Mesenchymal stem cell (in vitro differentiated cells and primary cell): ENCODE data around the gene NUTM2B.
"Not testable (repeated sequence)": the region's sequence is repeated elsewhere in the genome, so short reads cannot be mapped to it uniquely, and the experiment has no call there.

Experiments used
- DNase-seq: peaks from one replicate; pipeline ENCODE4 v3.0.0-alpha.2; 2013
- H2AFZ ChIP-seq: one replicate; pipeline ENCODE4 v1.6.1; 2013; ENCODE audit warnings: low read depth, mild to moderate bottlenecking, control low read depth, inconsistent platforms, low read length, moderate library complexity
- H2AK5ac ChIP-seq: 2 replicates; pipeline ENCODE4 v1.6.1; 2013; ENCODE audit warnings: low read length, moderate library complexity, mild to moderate bottlenecking, inconsistent platforms; ENCODE audit not compliant: severe bottlenecking
- H2BK120ac ChIP-seq: one replicate; pipeline ENCODE4 v1.6.1; 2013; ENCODE audit warnings: low read depth, mild to moderate bottlenecking, inconsistent platforms, low read length, moderate library complexity
- H2BK12ac ChIP-seq, 2 experiments: one replicate each; pipeline ENCODE4 v1.6.1; 2013; ENCODE audit warnings: inconsistent platforms in 2 of 2, low read length in 2 of 2, mild to moderate bottlenecking in 2 of 2, moderate library complexity in 2 of 2, control low read depth in 1 of 2
- H2BK15ac ChIP-seq: one replicate; pipeline ENCODE4 v1.6.1; 2013; ENCODE audit warnings: mild to moderate bottlenecking, low read depth, inconsistent platforms; ENCODE audit not compliant: poor library complexity, severe bottlenecking
- H2BK5ac ChIP-seq: 2 replicates; pipeline ENCODE4 v1.6.1; 2013; ENCODE audit warnings: low read depth, mild to moderate bottlenecking, low read length, control low read depth, inconsistent platforms; ENCODE audit not compliant: poor library complexity, severe bottlenecking
- H3K14ac ChIP-seq, 2 experiments: one replicate each; pipeline ENCODE4 v1.6.1; 2013; ENCODE audit warnings: inconsistent platforms in 2 of 2, low read length in 2 of 2, control low read depth in 1 of 2, mild to moderate bottlenecking in 1 of 2, moderate library complexity in 1 of 2
- H3K18ac ChIP-seq, 2 experiments: one replicate each; pipeline ENCODE4 v1.6.1; 2013; ENCODE audit warnings: inconsistent platforms in 2 of 2, low read length in 2 of 2, control low read depth in 1 of 2, low read depth in 1 of 2, mild to moderate bottlenecking in 1 of 2
- H3K23ac ChIP-seq, 2 experiments: one replicate each; pipeline ENCODE4 v1.6.1; 2013; ENCODE audit warnings: inconsistent platforms in 2 of 2, low read length in 2 of 2, mild to moderate bottlenecking in 2 of 2, moderate library complexity in 2 of 2, control low read depth in 1 of 2
- H3K27ac ChIP-seq: 2 replicates; pipeline ENCODE4 v1.5.1; 2013; ENCODE audit warnings: mild to moderate bottlenecking, moderate library complexity, low read length, control low read depth, inconsistent platforms; ENCODE audit not compliant: poor library complexity, severe bottlenecking
- H3K27me3 ChIP-seq, 2 experiments: 2 replicates each; pipeline versions ENCODE4 v1.6.1 to v1.7.0; 2013; ENCODE audit warnings: low read length in 2 of 2, mild to moderate bottlenecking in 2 of 2, moderate library complexity in 2 of 2, control low read depth in 1 of 2, inconsistent platforms in 1 of 2; ENCODE audit not compliant: control insufficient read depth in 1 of 2, insufficient read depth in 1 of 2
- H3K36me3 ChIP-seq, 2 experiments: 2 replicates each; pipeline versions ENCODE4 v1.6.1 to v1.7.0; 2013; ENCODE audit warnings: low read length in 2 of 2, control low read depth in 1 of 2, inconsistent platforms in 1 of 2, low read depth in 1 of 2, mild to moderate bottlenecking in 1 of 2; ENCODE audit not compliant: insufficient read depth in 2 of 2, control insufficient read depth in 1 of 2
- H3K4ac ChIP-seq, 2 experiments: one replicate each; pipeline ENCODE4 v1.6.1; 2013; ENCODE audit warnings: inconsistent platforms in 2 of 2, low read length in 2 of 2, mild to moderate bottlenecking in 2 of 2, moderate library complexity in 2 of 2, control low read depth in 1 of 2, low read depth in 1 of 2
- H3K4me1 ChIP-seq: 2 replicates; pipeline ENCODE4 v1.6.1; 2013; ENCODE audit warnings: low read depth, low read length, control low read depth; ENCODE audit not compliant: control insufficient read depth, insufficient read depth
- H3K4me2 ChIP-seq: 2 replicates; pipeline ENCODE4 v1.6.1; 2013; ENCODE audit warnings: low read length, mild to moderate bottlenecking, inconsistent platforms; ENCODE audit not compliant: poor library complexity, severe bottlenecking
- H3K4me3 ChIP-seq, 2 experiments: 2 replicates each; pipeline versions ENCODE4 v1.5.1 to v1.7.0; 2013; ENCODE audit warnings: low read length in 2 of 2, mild to moderate bottlenecking in 2 of 2, control low read depth in 1 of 2, low read depth in 1 of 2; ENCODE audit not compliant: insufficient read depth in 1 of 2
- H3K79me1 ChIP-seq: replicated peaks from 2 replicates; pipeline ENCODE4 v1.6.1; 2013; ENCODE audit warnings: mild to moderate bottlenecking, control low read depth, low read length, inconsistent platforms; ENCODE audit not compliant: poor library complexity, severe bottlenecking
- H3K9ac ChIP-seq: 2 replicates; pipeline ENCODE4 v1.7.0; 2013; ENCODE audit warnings: mild to moderate bottlenecking, low read length, moderate library complexity
- H3K9me3 ChIP-seq: 2 replicates; pipeline ENCODE4 v1.7.0; 2013; ENCODE audit warnings: mild to moderate bottlenecking, low read length; ENCODE audit not compliant: control insufficient read depth
- H4K8ac ChIP-seq: one replicate; pipeline ENCODE4 v1.6.1; 2013; ENCODE audit warnings: inconsistent platforms, mild to moderate bottlenecking, low read length, moderate library complexity
- H4K91ac ChIP-seq: one replicate; pipeline ENCODE4 v1.6.1; 2013; ENCODE audit warnings: mild to moderate bottlenecking, low read length, inconsistent platforms
- WGBS: methylation state at CpG from one replicate; pipeline ENCODE4 v1.1.7; 2013; ENCODE audit warnings: mixed read lengths; 5-methylcytosine and 5-hydroxymethylcytosine counted together

The NUTM2B gene

DNA sequence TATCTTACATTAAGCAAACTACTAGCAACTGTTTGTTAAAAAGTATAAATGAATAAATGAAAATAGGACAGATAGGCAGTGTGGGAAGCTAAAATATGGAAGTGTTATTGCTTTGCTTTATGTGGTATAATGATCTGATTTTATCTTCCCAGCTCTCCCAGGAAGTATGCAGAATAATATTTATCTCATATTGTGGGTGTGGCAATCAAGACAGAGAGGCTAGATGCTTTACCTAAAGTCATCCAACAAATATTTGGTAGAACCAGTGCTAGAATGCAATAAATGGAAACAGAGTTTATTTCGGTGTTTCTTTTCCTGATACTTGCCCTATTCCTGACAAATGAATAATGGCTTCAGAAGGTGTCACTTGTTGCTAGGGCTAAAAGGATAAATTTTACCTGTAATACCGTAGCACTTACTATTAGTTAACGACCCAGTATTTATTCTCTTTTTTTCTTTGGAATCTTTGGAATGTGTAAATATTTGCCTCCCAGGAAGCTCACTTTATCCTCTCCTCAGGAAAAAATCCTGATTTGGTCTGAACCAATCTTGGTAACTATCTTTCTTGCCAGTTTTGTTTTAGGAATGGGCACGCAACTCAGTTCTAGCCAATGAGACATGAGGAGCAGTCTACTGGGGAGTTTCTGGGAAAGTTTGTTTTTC lies 14.0 kb downstream of the NUTM2B start:
- not testable (repeated sequence) for H3K4me1 ChIP-seq, H3K79me1 ChIP-seq, H2AFZ ChIP-seq, H3K23ac ChIP-seq, H2BK12ac ChIP-seq, H3K18ac ChIP-seq, H4K8ac ChIP-seq, H4K91ac ChIP-seq, H3K14ac ChIP-seq, H2BK15ac ChIP-seq, H3K4me2 ChIP-seq, H3K9ac ChIP-seq, DNase-seq, H2AK5ac ChIP-seq, H3K9me3 ChIP-seq, H3K27me3 ChIP-seq, H3K27ac ChIP-seq, H3K4ac ChIP-seq, H3K4me3 ChIP-seq, H2BK120ac ChIP-seq, H2BK5ac ChIP-seq, H3K36me3 ChIP-seq
- WGBS: no CpG with 5 or more reads among the region's 4 CpGs

DNA sequence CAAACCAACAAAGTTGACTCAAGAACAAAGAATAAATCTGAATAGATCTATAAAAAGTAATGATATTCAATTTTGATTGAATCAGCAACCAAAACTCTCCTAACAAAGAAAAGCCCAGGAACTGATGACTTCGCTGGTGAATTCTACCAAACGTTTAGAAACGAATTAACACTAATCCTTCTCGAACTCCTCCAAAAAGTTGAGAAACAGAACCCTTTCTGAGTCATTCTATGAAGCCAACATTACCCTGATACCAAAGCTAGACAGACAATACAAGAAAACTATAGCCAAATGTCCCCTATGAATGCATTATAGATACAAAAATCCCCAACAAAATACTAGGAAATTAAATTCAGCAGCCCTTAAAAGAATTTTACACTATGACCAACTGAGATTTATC lies 17.0 kb downstream of the NUTM2B start:
- H2BK120ac ChIP-seq, DNase-seq, H3K79me1 ChIP-seq, H3K18ac ChIP-seq, H3K14ac ChIP-seq, H3K9ac ChIP-seq, H4K8ac ChIP-seq, H2BK12ac ChIP-seq, H2AK5ac ChIP-seq, H3K27me3 ChIP-seq, H3K27ac ChIP-seq, H3K4me3 ChIP-seq, H2BK5ac ChIP-seq, H4K91ac ChIP-seq, H2BK15ac ChIP-seq, H2AFZ ChIP-seq, H3K9me3 ChIP-seq, H3K4me1 ChIP-seq, H3K4ac ChIP-seq, H3K23ac ChIP-seq, H3K4me2 ChIP-seq, H3K36me3 ChIP-seq: not testable (repeated sequence)
- no CpG with 5 or more reads among the region's 4 CpGs for WGBS

DNA sequence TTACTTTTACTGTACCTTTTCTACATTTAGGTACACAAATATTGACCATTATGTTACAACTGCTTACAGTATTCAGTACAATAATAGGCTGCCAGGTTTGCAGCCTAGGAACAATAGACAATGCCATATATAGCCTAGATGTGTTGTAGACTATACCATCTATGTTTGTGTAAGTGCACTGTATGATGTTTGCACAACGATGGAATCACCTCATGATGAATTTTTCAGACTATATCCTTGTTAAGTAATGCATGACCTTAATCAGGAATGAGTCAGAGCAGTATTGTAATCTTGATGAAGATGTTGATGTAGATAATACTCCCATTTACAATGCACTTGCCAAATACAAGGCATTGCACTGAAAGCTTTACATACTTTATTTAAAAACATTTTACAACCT lies 23.6 kb downstream of the NUTM2B start:
- H2BK120ac ChIP-seq, H3K4me1 ChIP-seq, H3K27ac ChIP-seq, H2BK15ac ChIP-seq, H3K79me1 ChIP-seq, H3K9me3 ChIP-seq, H2BK5ac ChIP-seq, H3K9ac ChIP-seq, H3K18ac ChIP-seq, H3K14ac ChIP-seq, H2AK5ac ChIP-seq, H2BK12ac ChIP-seq, H3K36me3 ChIP-seq, H3K4me3 ChIP-seq, H3K23ac ChIP-seq, H3K4me2 ChIP-seq, H3K4ac ChIP-seq, H4K8ac ChIP-seq, H2AFZ ChIP-seq, H3K27me3 ChIP-seq, H4K91ac ChIP-seq: not testable (repeated sequence)
- DNase-seq: peak; percentile 2
- no CpG with 5 or more reads among the region's 1 CpG for WGBS

GRCh38 chr10:79744844-79745243 lies 41.8 kb downstream of the NUTM2B start:
- not testable (repeated sequence) for H2BK5ac ChIP-seq, H3K23ac ChIP-seq, H3K36me3 ChIP-seq, H4K91ac ChIP-seq, H3K27ac ChIP-seq, H2AK5ac ChIP-seq, H2BK12ac ChIP-seq, H3K27me3 ChIP-seq, H3K79me1 ChIP-seq, H3K4me3 ChIP-seq, H3K4ac ChIP-seq, H3K14ac ChIP-seq, H3K4me1 ChIP-seq, H2BK120ac ChIP-seq, H3K4me2 ChIP-seq, H2BK15ac ChIP-seq, DNase-seq, H3K18ac ChIP-seq, H4K8ac ChIP-seq, H2AFZ ChIP-seq, H3K9ac ChIP-seq, H3K9me3 ChIP-seq
- WGBS: no CpG with 5 or more reads among the region's 7 CpGs
